Measurements from ENCODE around the gene RIMS4.

RIMS4 gene

DNA sequence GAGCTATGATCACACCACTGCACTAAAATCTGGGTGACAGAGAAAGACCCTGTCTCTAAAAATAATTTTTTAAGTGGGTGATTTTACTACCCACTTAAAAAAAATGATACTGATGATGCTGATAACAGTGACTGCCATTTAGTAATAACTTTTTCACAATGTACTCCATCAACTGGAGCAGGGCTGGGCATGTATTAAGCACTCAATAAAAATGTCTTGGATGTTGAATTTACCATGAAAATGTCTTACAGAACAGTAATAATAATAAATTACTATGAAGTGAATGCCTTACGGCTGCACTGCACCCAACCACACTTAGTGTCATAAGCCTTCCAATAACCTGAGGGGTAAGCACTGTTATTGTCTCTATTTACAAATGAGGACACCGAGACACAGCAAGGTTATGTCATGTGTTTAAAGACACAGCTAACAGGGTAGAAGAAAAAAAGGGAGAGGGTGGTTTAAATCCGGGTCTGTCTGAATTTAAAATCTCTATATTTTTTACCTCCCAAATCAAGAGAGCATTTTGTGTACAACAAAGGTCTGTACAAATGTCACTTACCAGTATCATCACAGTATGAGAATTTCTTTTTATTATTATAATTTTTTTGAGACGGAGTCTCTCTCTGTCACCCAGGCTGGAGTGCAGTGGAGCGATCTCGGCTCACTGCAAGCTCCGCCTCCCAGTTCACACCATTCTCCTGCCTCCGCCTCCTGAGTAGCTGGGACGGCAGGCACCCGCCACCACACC lies 21.5 kb downstream of the RIMS4 start:
- TF ChIP-seq, protein P1, sequence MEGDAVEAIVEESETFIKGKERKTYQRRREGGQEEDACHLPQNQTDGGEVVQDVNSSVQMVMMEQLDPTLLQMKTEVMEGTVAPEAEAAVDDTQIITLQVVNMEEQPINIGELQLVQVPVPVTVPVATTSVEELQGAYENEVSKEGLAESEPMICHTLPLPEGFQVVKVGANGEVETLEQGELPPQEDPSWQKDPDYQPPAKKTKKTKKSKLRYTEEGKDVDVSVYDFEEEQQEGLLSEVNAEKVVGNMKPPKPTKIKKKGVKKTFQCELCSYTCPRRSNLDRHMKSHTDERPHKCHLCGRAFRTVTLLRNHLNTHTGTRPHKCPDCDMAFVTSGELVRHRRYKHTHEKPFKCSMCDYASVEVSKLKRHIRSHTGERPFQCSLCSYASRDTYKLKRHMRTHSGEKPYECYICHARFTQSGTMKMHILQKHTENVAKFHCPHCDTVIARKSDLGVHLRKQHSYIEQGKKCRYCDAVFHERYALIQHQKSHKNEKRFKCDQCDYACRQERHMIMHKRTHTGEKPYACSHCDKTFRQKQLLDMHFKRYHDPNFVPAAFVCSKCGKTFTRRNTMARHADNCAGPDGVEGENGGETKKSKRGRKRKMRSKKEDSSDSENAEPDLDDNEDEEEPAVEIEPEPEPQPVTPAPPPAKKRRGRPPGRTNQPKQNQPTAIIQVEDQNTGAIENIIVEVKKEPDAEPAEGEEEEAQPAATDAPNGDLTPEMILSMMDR (conservative IDR thresholded peaks at IDR 0.05; ENCODE audit: low read depth, low read length), result no peak
- no peak overlapping the region for H3K4me3 ChIP-seq (ENCODE audit: low read depth, low read length)
- no peak for DNase-seq (ENCODE audit: low read depth)

DNA sequence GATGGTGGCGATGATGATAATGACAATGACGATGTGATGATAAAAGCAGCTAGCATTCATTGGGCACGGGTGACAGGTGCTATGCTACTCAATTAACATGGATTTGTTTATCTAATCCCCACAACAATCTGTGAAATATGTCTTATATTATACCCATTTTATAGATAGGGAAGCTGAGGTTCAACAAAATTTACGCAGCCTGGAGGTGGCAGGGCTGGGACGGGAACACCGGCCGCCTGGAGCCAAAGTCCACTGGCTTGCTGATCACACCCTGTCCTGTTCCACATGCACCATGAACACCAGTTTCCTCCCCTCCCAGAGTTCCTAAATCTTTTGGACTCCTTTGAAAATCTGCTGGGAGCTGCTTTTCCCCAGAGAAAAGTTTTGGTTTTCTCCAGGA lies 23.0 kb downstream of the RIMS4 start:
- TF ChIP-seq, protein P1 (conservative IDR thresholded peaks at IDR 0.05; ENCODE audit: low read depth, low read length), result no peak
- no peak for DNase-seq (ENCODE audit: low read depth)
- H3K4me3 ChIP-seq (ENCODE audit: low read depth, low read length), result no peak overlapping the region

DNA sequence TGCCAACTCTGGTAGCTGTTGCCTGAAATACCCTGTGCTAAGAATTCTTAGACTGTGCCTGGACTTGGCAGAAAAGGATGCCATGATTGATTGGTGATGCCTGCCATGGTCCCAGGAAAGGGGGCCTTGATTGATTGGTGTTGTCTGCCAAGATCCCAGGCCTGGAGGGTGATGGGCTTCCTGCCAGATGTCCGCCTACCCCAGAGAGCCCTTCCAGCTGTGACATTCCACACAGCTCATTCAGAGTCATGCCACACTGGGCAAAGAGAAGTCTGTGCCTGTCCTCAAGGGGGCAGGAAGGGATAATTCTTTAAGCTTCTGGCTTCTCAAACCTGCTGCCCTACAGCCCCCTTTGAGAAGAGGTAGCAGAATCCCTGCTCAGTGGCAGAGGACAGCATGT lies 24.6 kb downstream of the RIMS4 start:
- no peak for DNase-seq (ENCODE audit: low read depth)

DNA sequence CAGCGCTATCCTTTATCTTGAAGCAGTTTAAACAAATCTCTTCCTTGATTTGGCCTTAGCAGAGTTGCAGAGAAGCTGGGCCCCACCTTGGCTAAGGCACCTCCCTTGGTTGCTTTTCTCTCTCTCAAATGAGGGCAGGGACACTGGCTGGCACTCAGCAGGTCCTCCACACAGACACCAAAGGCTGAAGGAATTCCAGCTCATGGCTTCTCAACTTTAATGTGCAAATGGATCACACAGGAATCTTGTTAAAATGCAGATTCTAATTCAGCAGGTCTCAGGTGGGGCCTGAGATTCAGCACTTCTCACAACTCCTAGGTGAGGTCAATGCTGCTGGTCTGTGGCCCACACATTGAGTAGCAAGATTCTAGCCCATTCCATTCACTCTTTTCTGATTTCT lies 25.7 kb downstream of the RIMS4 start:
- no peak overlapping the region for H3K4me3 ChIP-seq (ENCODE audit: low read depth, low read length)
- no peak for DNase-seq (ENCODE audit: low read depth)
- TF ChIP-seq, protein P1 (conservative IDR thresholded peaks at IDR 0.05; ENCODE audit: low read depth, low read length), result no peak

More for the DNA sequence above, 24.6 kb downstream of the RIMS4 start:
- TF ChIP-seq, protein P1 (conservative IDR thresholded peaks at IDR 0.05; ENCODE audit: low read depth, low read length), result no peak
- H3K4me3 ChIP-seq (ENCODE audit: low read depth, low read length), result no peak overlapping the region

DNA sequence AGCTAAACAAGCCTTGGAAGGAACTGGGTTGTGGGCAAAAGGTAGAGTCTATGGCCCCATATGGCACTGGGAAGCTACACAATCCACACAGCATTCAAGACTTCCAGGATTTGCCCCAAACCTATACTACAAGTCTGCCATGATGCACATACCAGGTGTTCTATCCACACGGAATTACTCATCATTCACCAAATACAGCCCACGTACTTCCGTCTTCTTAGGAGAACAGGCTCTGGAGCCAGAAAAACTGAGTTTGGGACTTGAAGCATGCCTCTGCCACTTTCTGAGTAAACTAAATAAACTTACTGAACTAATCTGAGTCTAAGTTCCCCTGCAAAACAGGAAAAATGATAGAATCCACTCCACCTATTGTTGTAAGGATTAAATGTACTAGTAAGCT lies 28.6 kb downstream of the RIMS4 start:
- no peak for DNase-seq (ENCODE audit: low read depth)
- TF ChIP-seq, protein P1 (conservative IDR thresholded peaks at IDR 0.05; ENCODE audit: low read depth, low read length), result no peak
- no peak overlapping the region for H3K4me3 ChIP-seq (ENCODE audit: low read depth, low read length)

DNA sequence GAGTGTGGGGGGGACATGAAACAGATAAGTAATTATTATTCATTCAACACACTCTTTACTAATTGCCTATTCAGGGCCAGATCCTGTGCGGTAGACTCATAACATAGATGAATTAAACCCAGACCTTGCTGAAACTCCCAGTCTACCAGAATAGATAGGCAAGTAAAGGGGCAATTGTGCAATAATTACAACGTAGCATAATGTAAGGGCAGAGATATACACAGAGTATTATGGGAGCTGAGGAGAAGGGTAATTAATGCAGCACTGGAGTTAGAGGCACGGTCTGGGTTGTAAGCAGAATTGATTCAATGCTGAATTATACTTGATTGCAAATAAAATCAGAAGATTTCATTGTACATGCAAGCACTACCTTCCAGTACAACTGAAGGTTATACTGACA lies 29.2 kb downstream of the RIMS4 start:
- H3K4me3 ChIP-seq (ENCODE audit: low read depth, low read length), result no peak overlapping the region
- TF ChIP-seq, protein P1 (conservative IDR thresholded peaks at IDR 0.05; ENCODE audit: low read depth, low read length), result no peak
- DNase-seq (ENCODE audit: low read depth), result no peak

DNA sequence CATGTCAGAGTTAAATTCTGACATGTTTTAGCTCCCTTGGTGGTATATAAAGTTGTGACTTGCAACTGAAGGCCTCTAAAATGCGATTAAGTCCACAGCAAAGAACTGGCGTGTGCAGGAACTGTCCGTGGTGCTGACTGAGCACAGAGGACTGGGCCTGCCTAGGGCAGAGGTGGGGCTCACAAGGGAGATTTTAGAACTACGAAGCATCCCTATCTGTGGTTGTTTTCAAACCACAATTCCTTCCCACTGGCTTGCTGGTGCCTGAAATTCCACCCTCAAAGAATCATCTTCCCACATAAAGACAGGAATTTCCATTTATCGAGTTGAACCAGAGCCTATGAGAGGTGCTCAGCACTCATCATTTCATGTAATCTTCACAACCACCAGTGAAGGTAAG lies 30.1 kb downstream of the RIMS4 start:
- peak; percentile 71 for DNase-seq (ENCODE audit: low read depth)
- H3K4me3 ChIP-seq (ENCODE audit: low read depth, low read length), result no peak overlapping the region
- TF ChIP-seq, protein P1 (conservative IDR thresholded peaks at IDR 0.05; ENCODE audit: low read depth, low read length), result no peak
